Memory B cell (primary cell): ENCODE results near the gene RBMS3.

Experiments used
- ATAC-seq: fragments of 150-1000 bp; cut with Tn5 transposase; 2 replicates; pipeline ENCODE4 v1.10.0; 2021; ENCODE audit warnings: low read depth, mild to moderate bottlenecking, moderate library complexity
- DNase-seq, 2 donors: peaks; one replicate each; pipeline ENCODE4 v3.0.0; 2022; ENCODE audit warnings: low spot score in 2 of 2
- H3K27ac Mint-ChIP-seq: one replicate; pipeline ENCODE4 v1.8.0; 2022; ENCODE audit warnings: mild to moderate bottlenecking, moderate library complexity, mixed read lengths
- H3K27me3 Mint-ChIP-seq: one replicate; pipeline ENCODE4 v1.8.0; 2022; ENCODE audit warnings: mixed read lengths
- H3K36me3 Mint-ChIP-seq: one replicate; pipeline ENCODE4 v1.8.0; 2022; ENCODE audit warnings: mild to moderate bottlenecking, mixed read lengths
- H3K4me1 Mint-ChIP-seq: one replicate; pipeline ENCODE4 v1.8.0; 2022; ENCODE audit warnings: mixed read lengths
- H3K4me3 Mint-ChIP-seq: one replicate; pipeline ENCODE4 v1.8.0; 2022; ENCODE audit warnings: mild to moderate bottlenecking, moderate library complexity, mixed read lengths
- H3K9me3 Mint-ChIP-seq: one replicate; pipeline ENCODE4 v1.8.0; 2022; ENCODE audit warnings: mixed read lengths

RBMS3 gene

DNA sequence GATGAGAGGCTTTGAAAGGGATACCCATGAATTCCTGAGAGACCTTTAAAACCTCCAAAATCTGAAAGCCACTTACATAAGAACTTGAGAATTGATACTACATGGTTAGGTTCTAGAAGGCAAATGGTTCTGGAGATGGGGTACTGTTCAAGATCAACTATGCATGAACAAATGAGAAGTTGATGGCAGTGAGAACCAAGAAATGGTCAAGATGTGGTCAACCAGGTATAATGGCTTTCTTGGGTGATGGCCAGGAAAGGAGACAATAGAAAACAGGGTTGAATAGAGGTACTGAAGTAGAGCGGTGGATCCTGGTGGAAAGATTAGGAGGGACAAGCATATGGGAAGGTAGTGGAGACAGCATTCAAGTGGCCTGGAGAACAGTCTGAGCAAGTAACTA is 200.4 kb downstream of the RBMS3 start:
- no peaks in the 10 kb centered on the region for H3K4me1 Mint-ChIP-seq
- no peaks in the 10 kb centered on the region for H3K36me3 Mint-ChIP-seq
- peaks cover 2% of the 10 kb centered on the region for H3K9me3 Mint-ChIP-seq
- no peak overlapping the region for H3K27ac Mint-ChIP-seq
- DNase-seq (no peak), ATAC-seq (no peak)
- no peak overlapping the region for H3K4me3 Mint-ChIP-seq
- no peaks in the 10 kb centered on the region for H3K27me3 Mint-ChIP-seq

DNA sequence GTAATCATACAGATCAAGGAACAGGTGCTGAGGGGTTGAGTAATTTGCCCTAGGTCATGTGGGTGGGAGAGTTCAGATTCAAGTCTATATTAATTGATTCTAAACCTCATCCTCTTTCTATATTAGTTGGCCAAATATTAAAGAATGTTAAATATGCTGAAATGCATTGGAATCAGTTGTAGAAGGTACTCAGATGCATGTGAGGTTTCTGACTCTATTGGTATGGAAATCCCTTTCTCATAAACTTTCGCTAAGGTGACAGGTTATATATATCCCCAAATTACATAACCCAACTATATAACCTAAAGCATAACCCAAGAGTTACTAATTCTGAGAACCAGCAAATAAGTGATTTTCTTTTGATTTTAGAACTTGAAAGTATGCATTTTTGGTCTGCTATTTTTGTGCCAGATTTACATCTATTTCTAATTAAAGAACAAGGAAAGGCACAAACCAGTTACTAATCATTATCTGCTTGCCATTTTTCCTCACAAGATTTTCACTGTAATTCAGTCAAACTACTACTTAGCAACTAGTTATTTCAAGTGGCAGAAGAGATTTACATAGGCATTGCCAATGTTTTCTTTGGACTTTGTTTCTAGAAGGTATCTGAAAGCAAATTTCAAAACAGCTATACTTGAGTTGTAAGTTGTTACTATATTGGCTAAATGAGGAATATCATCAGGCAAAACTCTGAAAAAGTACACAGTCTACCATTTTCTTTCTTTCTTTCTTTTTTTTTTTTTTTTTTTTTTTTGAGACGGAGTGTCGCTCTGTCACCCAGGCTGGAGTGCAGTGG is 201.3 kb downstream of the RBMS3 start:
- no peak for DNase-seq
- Mint-ChIP-seq H3K4me1 (no peaks in the 10 kb centered on the region), H3K4me3 (no peak overlapping the region), H3K27me3 (no peaks in the 10 kb centered on the region), H3K27ac (no peak overlapping the region), H3K36me3 (no peaks in the 10 kb centered on the region), H3K9me3 (peaks cover 2% of the 10 kb centered on the region)
- no peak for ATAC-seq

DNA sequence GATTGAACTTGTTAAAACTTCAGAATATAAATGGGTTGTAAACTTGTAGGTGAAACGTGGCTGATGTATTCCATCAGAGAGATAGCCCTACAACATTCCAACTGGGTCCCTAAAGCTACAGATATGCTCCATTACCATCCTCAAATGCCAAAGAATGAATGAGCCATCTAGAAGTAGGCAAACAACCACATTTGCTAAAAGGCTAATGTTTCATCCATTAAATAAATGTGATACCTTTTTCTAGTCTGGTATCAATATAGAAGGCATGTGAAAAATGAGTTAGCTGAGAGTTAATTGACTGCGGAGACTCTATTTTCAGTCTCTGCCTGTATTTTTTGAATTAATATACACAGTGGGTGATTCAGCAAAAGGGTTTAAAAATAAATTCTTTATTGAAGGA is 203.8 kb downstream of the RBMS3 start:
- no peaks in the 10 kb centered on the region for H3K36me3 Mint-ChIP-seq
- ATAC-seq: no peak
- DNase-seq: no peak
- no peak overlapping the region for H3K4me3 Mint-ChIP-seq
- no peaks in the 10 kb centered on the region for H3K4me1 Mint-ChIP-seq
- no peaks in the 10 kb centered on the region for H3K27me3 Mint-ChIP-seq
- peaks cover 3% of the 10 kb centered on the region for H3K9me3 Mint-ChIP-seq
- H3K27ac Mint-ChIP-seq: no peak overlapping the region

DNA sequence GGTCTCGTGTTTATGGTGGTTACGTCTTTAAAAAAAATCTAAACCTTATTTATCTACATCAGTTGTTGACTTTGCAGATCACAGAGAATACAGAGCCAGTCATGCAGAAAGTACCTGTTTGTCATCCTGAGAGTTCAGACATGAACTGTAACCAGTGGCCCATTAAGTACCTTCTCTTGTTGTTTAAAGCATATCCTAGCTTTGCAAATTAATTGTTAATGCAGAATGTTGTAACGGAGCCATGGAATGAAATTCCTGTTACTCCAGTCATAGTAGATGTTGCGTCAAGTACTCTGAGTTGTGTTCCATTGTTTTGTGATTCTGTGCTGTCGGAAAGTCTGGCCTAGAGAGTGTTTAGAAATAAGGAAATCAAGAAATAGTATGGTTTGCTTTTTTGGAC is 205.2 kb downstream of the RBMS3 start:
- Mint-ChIP-seq H3K27me3 (no peaks in the 10 kb centered on the region), H3K36me3 (no peaks in the 10 kb centered on the region), H3K9me3 (peaks cover 6% of the 10 kb centered on the region), H3K4me3 (no peak overlapping the region), H3K27ac (no peak overlapping the region), H3K4me1 (no peaks in the 10 kb centered on the region)
- ATAC-seq (no peak), DNase-seq (no peak)

DNA sequence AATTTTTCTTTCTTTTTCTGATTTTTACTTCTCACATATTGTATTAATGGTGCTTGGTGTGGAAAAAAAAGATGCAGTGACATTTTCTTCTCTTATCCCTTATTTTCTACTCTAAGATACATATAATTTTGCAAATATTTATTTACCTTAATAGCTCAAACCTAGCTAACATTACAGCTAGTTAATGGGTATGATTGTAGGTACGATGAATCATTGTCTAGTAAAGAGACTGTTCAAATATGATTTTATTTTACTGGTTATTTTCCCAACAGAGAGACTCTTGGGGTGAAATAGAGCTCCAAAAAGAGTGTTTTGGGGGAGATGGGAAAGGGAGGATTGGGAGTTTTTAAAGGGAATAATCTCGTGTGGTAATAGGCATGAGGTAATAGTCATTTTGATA is 206.0 kb downstream of the RBMS3 start:
- DNase-seq: no peak
- no peaks in the 10 kb centered on the region for H3K27me3 Mint-ChIP-seq
- H3K9me3 Mint-ChIP-seq: peaks cover 8% of the 10 kb centered on the region
- no peak overlapping the region for H3K27ac Mint-ChIP-seq
- H3K36me3 Mint-ChIP-seq: no peaks in the 10 kb centered on the region
- no peak for ATAC-seq
- H3K4me1 Mint-ChIP-seq: no peaks in the 10 kb centered on the region
- no peak overlapping the region for H3K4me3 Mint-ChIP-seq

DNA sequence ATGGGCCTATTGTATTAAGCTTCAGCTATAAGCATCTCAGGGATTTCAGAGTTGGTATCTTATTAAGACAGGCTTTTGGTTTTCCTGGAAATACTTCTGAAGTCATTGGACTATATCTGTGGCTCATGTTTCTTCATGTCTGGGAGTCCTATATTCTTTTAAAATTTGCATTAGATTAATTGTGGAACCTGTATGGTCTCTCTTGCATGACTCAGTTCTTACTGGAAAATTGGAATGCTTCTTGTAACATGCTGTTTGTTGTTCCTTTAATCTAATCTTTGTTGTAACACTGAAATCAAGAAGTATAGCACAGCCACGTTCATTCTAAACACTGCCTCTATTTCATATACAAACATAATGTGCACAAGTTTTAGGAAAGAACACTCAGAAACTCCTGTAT is 208.1 kb downstream of the RBMS3 start:
- H3K27ac Mint-ChIP-seq: no peak overlapping the region
- H3K4me1 Mint-ChIP-seq: no peaks in the 10 kb centered on the region
- ATAC-seq: no peak
- DNase-seq: no peak
- no peaks in the 10 kb centered on the region for H3K27me3 Mint-ChIP-seq
- H3K4me3 Mint-ChIP-seq: no peak overlapping the region
- no peaks in the 10 kb centered on the region for H3K36me3 Mint-ChIP-seq
- H3K9me3 Mint-ChIP-seq: peaks cover 12% of the 10 kb centered on the region

DNA sequence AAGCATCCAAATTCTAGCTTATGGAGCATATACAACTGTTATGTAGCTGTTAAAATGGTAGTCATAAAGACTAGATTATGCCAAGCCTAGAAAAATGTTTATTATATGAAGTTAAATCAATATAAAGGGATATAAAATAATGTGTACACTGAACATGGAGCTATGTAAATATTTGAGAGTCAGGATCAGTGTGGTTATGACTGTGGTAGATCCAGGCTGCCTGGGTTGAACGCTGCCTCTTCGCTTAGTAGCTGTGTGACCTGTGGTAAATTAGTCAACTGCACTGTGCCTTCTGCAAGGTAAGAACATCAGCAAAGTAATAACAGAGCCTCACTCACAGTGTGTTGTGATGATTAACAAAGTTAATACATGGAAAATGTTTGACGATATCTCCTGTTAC is 212.2 kb downstream of the RBMS3 start:
- ATAC-seq (no peak), DNase-seq (no peak)
- Mint-ChIP-seq H3K9me3 (peaks cover 14% of the 10 kb centered on the region), H3K27me3 (no peaks in the 10 kb centered on the region), H3K4me1 (no peaks in the 10 kb centered on the region), H3K4me3 (no peak overlapping the region), H3K36me3 (no peaks in the 10 kb centered on the region), H3K27ac (no peak overlapping the region)

DNA sequence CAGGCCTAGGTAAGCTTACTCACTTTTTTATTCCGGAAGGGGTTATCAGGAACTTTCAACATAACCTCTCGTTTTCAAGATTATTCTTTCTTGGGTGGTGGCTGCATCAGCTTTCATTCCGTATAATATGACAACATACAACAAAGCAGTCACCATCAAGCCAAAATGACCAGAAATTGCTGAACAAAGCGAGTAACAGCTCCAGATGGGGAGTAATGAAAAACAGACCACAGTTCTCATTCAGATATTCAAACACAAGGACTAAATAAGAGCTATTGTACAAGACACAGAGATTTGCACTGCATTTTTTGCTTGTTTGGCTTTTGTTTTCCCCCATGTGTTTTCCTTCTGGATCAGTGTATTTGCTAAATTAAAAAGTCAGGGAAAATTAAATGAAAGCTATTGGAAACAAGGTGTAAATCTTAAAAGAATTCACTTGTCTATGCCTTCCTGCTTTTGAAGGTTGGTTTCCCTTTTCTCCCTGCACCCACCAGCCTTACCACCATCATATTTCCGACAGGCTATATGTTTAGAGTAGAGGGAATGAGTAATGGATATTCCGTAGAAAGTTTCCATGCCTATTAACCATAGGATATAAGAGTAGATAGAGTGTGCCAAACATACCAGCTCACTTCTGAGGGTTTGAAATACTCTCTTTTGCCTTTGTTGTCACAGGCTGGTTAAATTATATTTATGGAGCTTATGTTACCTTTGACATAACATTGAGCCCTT is 213.6 kb downstream of the RBMS3 start:
- Mint-ChIP-seq H3K27ac (no peak overlapping the region), H3K9me3 (peaks cover 13% of the 10 kb centered on the region)

DNA sequence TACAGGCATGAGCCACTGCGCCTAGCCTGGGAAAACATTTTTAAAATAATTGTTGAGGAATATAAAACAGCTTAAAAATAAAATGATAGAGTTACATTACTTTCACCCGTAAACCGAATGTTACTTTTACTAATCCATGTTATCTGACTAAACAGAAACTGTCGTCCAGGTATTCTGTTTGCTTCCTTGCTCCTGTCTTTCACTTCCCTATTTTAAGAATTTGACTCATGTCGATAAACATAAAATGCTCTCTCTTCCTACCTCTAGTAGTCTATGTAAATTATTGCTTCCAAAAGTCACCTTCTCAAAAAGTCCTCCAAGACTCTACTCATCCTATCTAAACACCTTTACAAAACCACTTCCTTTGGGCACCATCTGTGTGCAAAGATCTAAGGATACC is 216.4 kb downstream of the RBMS3 start:
- H3K27me3 Mint-ChIP-seq: no peaks in the 10 kb centered on the region
- no peak overlapping the region for H3K27ac Mint-ChIP-seq
- H3K9me3 Mint-ChIP-seq: peaks cover 5% of the 10 kb centered on the region
- no peaks in the 10 kb centered on the region for H3K36me3 Mint-ChIP-seq
- no peak for ATAC-seq
- H3K4me3 Mint-ChIP-seq: no peak overlapping the region
- no peak for DNase-seq
- no peaks in the 10 kb centered on the region for H3K4me1 Mint-ChIP-seq

More for the DNA sequence above, 213.6 kb downstream of the RBMS3 start:
- no peak for DNase-seq
- no peak overlapping the region for H3K4me3 Mint-ChIP-seq
- ATAC-seq: no peak
- no peaks in the 10 kb centered on the region for H3K27me3 Mint-ChIP-seq
- no peaks in the 10 kb centered on the region for H3K4me1 Mint-ChIP-seq
- H3K36me3 Mint-ChIP-seq: no peaks in the 10 kb centered on the region

DNA sequence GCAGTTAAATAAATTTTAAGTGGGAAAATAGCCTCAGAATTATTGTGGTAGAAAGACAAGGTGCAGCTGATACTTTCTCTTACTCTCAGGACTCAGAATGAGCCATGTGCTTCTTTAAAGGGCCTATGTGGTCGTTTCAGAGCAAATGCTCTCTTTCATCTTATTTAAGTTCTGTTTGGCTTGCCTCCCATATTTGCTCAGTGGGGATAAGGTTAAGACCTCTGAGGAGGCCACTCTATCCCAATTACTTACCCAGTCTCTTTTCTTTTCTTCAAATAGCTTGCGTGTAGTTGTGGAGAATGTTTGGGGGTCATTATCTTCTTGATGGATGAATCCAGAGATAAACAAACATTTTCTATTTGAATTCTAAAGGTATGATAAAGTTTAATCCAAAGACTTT is 221.9 kb downstream of the RBMS3 start:
- no peaks in the 10 kb centered on the region for H3K27me3 Mint-ChIP-seq
- no peak for ATAC-seq

DNA sequence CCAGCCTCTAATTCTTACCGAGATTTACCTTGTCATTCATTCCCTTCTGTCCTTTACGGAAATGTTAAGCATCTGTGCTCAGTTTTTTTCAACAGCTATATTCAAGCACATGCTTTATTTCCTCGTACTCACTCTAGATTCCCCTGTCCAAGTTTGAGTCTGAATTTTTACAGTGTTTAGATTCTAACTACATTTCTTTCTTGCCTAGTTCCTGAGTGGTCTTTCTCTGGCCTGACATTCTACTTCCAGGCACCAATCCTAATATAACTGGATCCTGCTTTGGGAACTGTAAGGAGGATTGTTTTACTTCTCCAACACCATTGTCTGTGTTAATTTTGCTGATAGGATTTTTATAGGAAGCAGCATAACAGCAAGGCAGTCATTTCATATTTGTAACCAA is 222.4 kb downstream of the RBMS3 start:
- DNase-seq (no peak), ATAC-seq (no peak)
- H3K9me3 Mint-ChIP-seq: no peaks in the 10 kb centered on the region
- no peak overlapping the region for H3K4me3 Mint-ChIP-seq
- no peaks in the 10 kb centered on the region for H3K4me1 Mint-ChIP-seq
- H3K27ac Mint-ChIP-seq: no peak overlapping the region
- H3K27me3 Mint-ChIP-seq: no peaks in the 10 kb centered on the region
- no peaks in the 10 kb centered on the region for H3K36me3 Mint-ChIP-seq

More for the DNA sequence above, 221.9 kb downstream of the RBMS3 start:
- H3K4me1 Mint-ChIP-seq: no peaks in the 10 kb centered on the region
- H3K9me3 Mint-ChIP-seq: no peaks in the 10 kb centered on the region
- no peak overlapping the region for H3K4me3 Mint-ChIP-seq
- no peak overlapping the region for H3K27ac Mint-ChIP-seq
- DNase-seq: no peak
- H3K36me3 Mint-ChIP-seq: no peaks in the 10 kb centered on the region

DNA sequence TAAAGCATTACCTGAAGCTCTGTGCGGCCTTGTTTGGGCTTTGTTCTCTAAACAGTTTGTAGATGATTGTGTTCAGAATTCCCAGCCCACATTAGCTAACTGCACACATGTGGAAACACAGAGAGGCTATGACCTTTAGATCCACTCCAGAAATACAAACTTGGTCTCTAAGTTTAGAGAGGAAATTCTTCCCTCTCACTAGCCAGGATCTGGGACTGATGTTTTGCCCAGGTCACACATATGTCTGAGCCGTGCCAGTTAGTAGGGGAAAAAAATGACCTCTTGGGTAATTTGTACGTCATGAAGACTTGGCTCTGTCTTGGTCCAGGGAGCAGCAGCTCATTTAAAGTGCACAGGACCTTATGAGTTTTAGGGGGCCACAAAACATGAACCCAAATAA is 223.1 kb downstream of the RBMS3 start:
- ATAC-seq: no peak
- H3K4me1 Mint-ChIP-seq: no peaks in the 10 kb centered on the region
- no peak overlapping the region for H3K4me3 Mint-ChIP-seq

DNA sequence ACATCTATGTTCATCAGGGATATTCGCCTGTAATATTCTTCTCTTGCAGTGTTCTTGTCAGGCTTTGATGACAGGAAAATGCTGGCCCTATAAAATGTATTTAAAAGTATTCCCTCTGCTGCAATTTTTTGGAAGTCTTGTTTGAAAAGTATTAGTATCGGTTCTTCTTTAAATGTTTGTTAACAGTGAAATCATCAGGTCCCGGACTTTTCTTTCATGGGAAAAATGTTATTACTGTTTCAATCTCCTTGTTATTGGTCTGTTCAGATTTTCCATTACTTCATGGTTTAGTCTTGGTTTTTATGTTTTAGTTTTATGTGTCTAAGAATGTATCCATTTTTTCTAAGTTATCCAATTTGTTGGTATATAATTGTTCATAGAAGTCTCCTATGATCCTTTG is 225.6 kb downstream of the RBMS3 start:
- ATAC-seq (no peak), DNase-seq (no peak)
- Mint-ChIP-seq H3K9me3 (no peaks in the 10 kb centered on the region), H3K36me3 (no peaks in the 10 kb centered on the region), H3K27me3 (no peaks in the 10 kb centered on the region), H3K4me1 (no peaks in the 10 kb centered on the region), H3K27ac (no peak overlapping the region), H3K4me3 (no peak overlapping the region)

More for the DNA sequence above, 223.1 kb downstream of the RBMS3 start:
- Mint-ChIP-seq H3K27me3 (no peaks in the 10 kb centered on the region), H3K9me3 (no peaks in the 10 kb centered on the region), H3K36me3 (no peaks in the 10 kb centered on the region), H3K27ac (no peak overlapping the region)
- no peak for DNase-seq

DNA sequence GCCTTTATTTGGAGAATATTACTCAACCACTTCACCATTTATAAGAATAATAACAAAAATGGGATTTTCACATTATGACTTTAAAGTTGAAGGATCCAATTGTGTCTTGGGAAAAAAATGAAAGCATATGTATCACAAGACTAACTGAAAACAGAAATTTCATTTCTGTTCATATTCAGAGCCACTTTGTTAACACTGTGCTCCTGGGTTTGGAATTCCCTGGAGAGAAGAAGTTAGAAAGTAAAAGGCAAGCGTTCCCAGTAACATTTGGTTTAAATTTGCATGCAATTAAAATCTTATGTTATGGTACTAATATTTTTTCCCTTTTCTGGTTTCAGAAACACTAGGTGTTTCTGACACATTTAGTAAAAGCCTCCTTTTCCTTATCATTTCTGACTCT is 230.8 kb downstream of the RBMS3 start:
- Mint-ChIP-seq H3K4me1 (no peaks in the 10 kb centered on the region), H3K36me3 (no peaks in the 10 kb centered on the region), H3K27me3 (no peaks in the 10 kb centered on the region), H3K4me3 (no peak overlapping the region), H3K9me3 (peaks cover 3% of the 10 kb centered on the region), H3K27ac (no peak overlapping the region)
- ATAC-seq (no peak), DNase-seq (no peak)

DNA sequence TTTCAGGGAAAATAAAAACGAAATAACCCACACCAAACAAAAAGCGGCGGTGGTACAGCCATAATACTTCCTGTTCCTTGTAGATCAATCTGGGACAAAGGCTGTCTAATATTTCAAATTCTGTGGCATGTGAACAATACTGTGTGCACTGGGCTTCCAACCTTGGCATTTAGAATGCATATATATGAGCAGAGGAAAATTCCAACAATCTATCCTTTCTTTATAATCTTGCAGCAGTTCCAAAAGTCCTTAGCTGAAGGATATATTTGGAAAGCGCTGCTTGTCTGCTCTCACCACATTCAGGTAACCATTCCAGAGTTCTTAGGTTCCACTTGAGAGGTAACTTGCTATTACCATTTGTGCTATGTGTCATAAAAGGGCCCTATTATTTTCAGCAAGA is 231.8 kb downstream of the RBMS3 start:
- Mint-ChIP-seq H3K27ac (no peak overlapping the region), H3K27me3 (no peaks in the 10 kb centered on the region), H3K36me3 (no peaks in the 10 kb centered on the region), H3K4me3 (no peak overlapping the region), H3K9me3 (peaks cover 3% of the 10 kb centered on the region), H3K4me1 (no peaks in the 10 kb centered on the region)
- ATAC-seq: no peak
- DNase-seq: no peak
